Naive thymus-derived CD8-positive, alpha-beta T cell (primary cell): ENCODE data around the gene EPHA1. TPM values are rescaled to one million over a fixed set of nuclear protein-coding genes. Genes with fewer than 3 reads are reported as not detected.

ENCODE experiments used
- ATAC-seq, 2 donors: fragments of 150-1000 bp; cut with Tn5 transposase in 1 of 2; sonication (Bioruptor Pico), chemical (Tn5 transposase) in 1 of 2; 1 replicate in 1 of 2; 2 replicates in 1 of 2; pipeline ENCODE4 v1.10.0; 2021; ENCODE audit warnings: mild to moderate bottlenecking in 2 of 2, moderate library complexity in 2 of 2
- POLR2A ChIA-PET: fragments of 350-600 bp; sonication (Branson Sonifier 250); formaldehyde crosslinking; loops from one replicate; lab custom pipeline; 2021; ENCODE audit warnings: antibody characterized with exemption; lab: Charles Lee
- DNase-seq, 10 donors: peaks; one replicate each; pipeline versions ENCODE4 v3.0.0 to v3.0.0-alpha.2; 2020 to 2022
- H3K27ac Mint-ChIP-seq, 10 donors: one replicate each; pipeline ENCODE4 v1.8.0; 2020 to 2022; ENCODE audit warnings: mild to moderate bottlenecking in 10 of 10, mixed read lengths in 10 of 10, moderate library complexity in 4 of 10, inconsistent platforms in 1 of 10
- H3K27me3 Mint-ChIP-seq, 5 donors: one replicate each; pipeline ENCODE4 v1.8.0; 2021 to 2022; ENCODE audit warnings: mixed read lengths in 5 of 5
- H3K36me3 Mint-ChIP-seq, 3 donors: one replicate each; pipeline ENCODE4 v1.8.0; 2020 to 2022; ENCODE audit warnings: mixed read lengths in 3 of 3, mild to moderate bottlenecking in 2 of 3, inconsistent platforms in 1 of 3
- H3K4me1 Mint-ChIP-seq, 4 donors: one replicate each; pipeline ENCODE4 v1.8.0; 2021 to 2022; ENCODE audit warnings: mixed read lengths in 4 of 4
- H3K4me3 Mint-ChIP-seq, 10 donors: one replicate each; pipeline ENCODE4 v1.8.0; 2020 to 2022; ENCODE audit warnings: mild to moderate bottlenecking in 10 of 10, mixed read lengths in 10 of 10, moderate library complexity in 6 of 10, inconsistent platforms in 1 of 10
- H3K9me3 Mint-ChIP-seq, 9 donors: one replicate each; pipeline ENCODE4 v1.8.0; 2020 to 2022; ENCODE audit warnings: mixed read lengths in 9 of 9, mild to moderate bottlenecking in 3 of 9, inconsistent platforms in 1 of 9, moderate library complexity in 1 of 9
- polyA plus RNA-seq, 3 donors: library from polyadenylated mRNA; unstranded; fragments of 300-500 nt; fragmentation: Illumina TruSeq; gene quantifications; one replicate each; pipeline ENCODE4 v1.2.3, GENCODE V29; 2021
- total RNA-seq, 8 experiments: library from RNA in 2 of 8; stranded (reverse) in 2 of 8; gene quantifications; one replicate each; pipeline ENCODE4 v1.2.3 and lab custom pipeline; 2021 to 2026

The EPHA1 gene
- total and polyA plus RNA-seq, 5 experiments from 2014 or later: 10.1 to 44.9 (median 37.1) TPM

GRCh38 chr7:143362131-143363015 is 46.3 kb downstream of the EPHA1 start, which contains the start of gene FAM131B:
Gene FAM131B (minus strand): TSS chr7:143362713. CDS start chr7:143362603, 110 bp downstream.
- DNase-seq (peak in 6 of 10 donors; percentile 18 to 47 (median 39)), ATAC-seq (peak; percentile 80 to 86)
- Mint-ChIP-seq H3K9me3 (no peaks in the 10 kb centered on the region), H3K27me3 (peaks cover 8 to 33% (median 11%) of the 10 kb centered on the region in 5 donors), H3K4me3 (peak within 1 kb of the TSS; percentile 62 to 93 (median 87)), H3K4me1 (peaks cover 9 to 17% (median 11%) of the 10 kb centered on the region in 4 donors), H3K27ac (peak within 1 kb of the TSS in 8 of 10 donors; percentile 7 to 83 (median 64)), H3K36me3 (no peaks in the 10 kb centered on the region)
- POLR2A ChIA-PET: interaction anchor here (0.7 to 3.1 kb wide), 4 partner anchors 12 to 21 kb away, joined by 3 to 14 read pairs (median 8); no protein-coding TSS in a partner anchor

GRCh38 chr7:143361552-143362130 is 47.0 kb downstream of the EPHA1 start:
- H3K36me3 Mint-ChIP-seq: no peaks in the 10 kb centered on the region
- DNase-seq (no peak), ATAC-seq (peak; percentile 34 to 37)
- no peak overlapping the region for H3K27ac Mint-ChIP-seq
- H3K4me3 Mint-ChIP-seq: peak overlapping the region; percentile 49 to 93 (median 87)
- H3K4me1 Mint-ChIP-seq: peaks cover 9 to 17% (median 11%) of the 10 kb centered on the region in 4 donors
- POLR2A ChIA-PET: interaction anchor here (1.9 to 3.1 kb wide), 2 partner anchors 13 to 18 kb away, joined by 12 to 14 read pairs; no protein-coding TSS in a partner anchor
- H3K27me3 Mint-ChIP-seq: peaks cover 8 to 33% (median 11%) of the 10 kb centered on the region in 5 donors
- no peaks in the 10 kb centered on the region for H3K9me3 Mint-ChIP-seq

- peak overlapping the region in 4 of 10 donors; percentile 0 to 77 (median 32) for H3K27ac Mint-ChIP-seq
- ATAC-seq (no peak), DNase-seq (no peak)
- no peaks in the 10 kb centered on the region for H3K36me3 Mint-ChIP-seq
- peak overlapping the region; percentile 59 to 86 (median 72) for H3K4me3 Mint-ChIP-seq
- POLR2A ChIA-PET: interaction anchor here (1.0 to 3.1 kb wide), 6 partner anchors 8 to 23 kb away, joined by 3 to 14 read pairs (median 6); no protein-coding TSS in a partner anchor
- H3K9me3 Mint-ChIP-seq: no peaks in the 10 kb centered on the region
- peaks cover 8 to 30% (median 11%) of the 10 kb centered on the region in 5 donors for H3K27me3 Mint-ChIP-seq
- peaks cover 9 to 17% (median 11%) of the 10 kb centered on the region in 4 donors for H3K4me1 Mint-ChIP-seq
These were observed 47.7 kb downstream of the EPHA1 start for GRCh38 chr7:143360788-143361551.

- H3K4me1 Mint-ChIP-seq: peaks cover 9 to 17% (median 11%) of the 10 kb centered on the region in 4 donors
- peak overlapping the region in 5 of 10 donors; percentile 59 to 80 (median 72) for H3K4me3 Mint-ChIP-seq
- peak overlapping the region in 1 of 10 donors; percentile 14 for H3K27ac Mint-ChIP-seq
- POLR2A ChIA-PET: interaction anchor here (0.5 to 1.4 kb wide), 5 partner anchors 9 to 22 kb away, joined by 3 to 8 read pairs (median 4); no protein-coding TSS in a partner anchor
- no peak for ATAC-seq
- H3K36me3 Mint-ChIP-seq: no peaks in the 10 kb centered on the region
- DNase-seq: no peak
- no peaks in the 10 kb centered on the region for H3K9me3 Mint-ChIP-seq
- peaks cover 8 to 25% (median 11%) of the 10 kb centered on the region in 5 donors for H3K27me3 Mint-ChIP-seq
These were observed 48.8 kb downstream of the EPHA1 start for GRCh38 chr7:143359771-143360353.

- DNase-seq: no peak
- peak overlapping the region in 1 of 10 donors; percentile 3 for H3K27ac Mint-ChIP-seq
- POLR2A ChIA-PET: no interaction called here
- ATAC-seq: no peak
- peaks cover 9 to 22% (median 11%) of the 10 kb centered on the region in 4 donors for H3K4me1 Mint-ChIP-seq
- no peak overlapping the region for H3K4me3 Mint-ChIP-seq
- H3K36me3 Mint-ChIP-seq: no peaks in the 10 kb centered on the region
- H3K27me3 Mint-ChIP-seq: peaks cover 5 to 13% (median 5%) of the 10 kb centered on the region in 5 donors
- no peaks in the 10 kb centered on the region for H3K9me3 Mint-ChIP-seq
These were observed 50.0 kb downstream of the EPHA1 start for GRCh38 chr7:143358626-143359025.

GRCh38 chr7:143356414-143357050 is 52.1 kb downstream of the EPHA1 start:
- H3K36me3 Mint-ChIP-seq: no peaks in the 10 kb centered on the region
- POLR2A ChIA-PET: interaction anchor here (1.3 kb wide), 1 partner anchor 11 kb away, joined by 4 read pairs; no protein-coding TSS in a partner anchor
- H3K27me3 Mint-ChIP-seq: peaks cover 0 to 6% (median 0%) of the 10 kb centered on the region in 5 donors
- DNase-seq: no peak
- H3K4me1 Mint-ChIP-seq: peaks cover 2 to 19% (median 5%) of the 10 kb centered on the region in 4 donors
- no peaks in the 10 kb centered on the region for H3K9me3 Mint-ChIP-seq
- H3K4me3 Mint-ChIP-seq: no peak overlapping the region
- H3K27ac Mint-ChIP-seq: no peak overlapping the region
- ATAC-seq: no peak

GRCh38 chr7:143355450-143356385 is 52.9 kb downstream of the EPHA1 start:
- no peak overlapping the region for H3K4me3 Mint-ChIP-seq
- H3K9me3 Mint-ChIP-seq: no peaks in the 10 kb centered on the region
- ATAC-seq (no peak), DNase-seq (no peak)
- H3K27ac Mint-ChIP-seq: no peak overlapping the region
- POLR2A ChIA-PET: interaction anchor here (0.9 to 1.3 kb wide), 2 partner anchors 10 to 34 kb away, joined by 3 to 4 read pairs; no protein-coding TSS in a partner anchor
- H3K36me3 Mint-ChIP-seq: no peaks in the 10 kb centered on the region
- peaks cover 0 to 5% (median 0%) of the 10 kb centered on the region in 5 donors for H3K27me3 Mint-ChIP-seq
- H3K4me1 Mint-ChIP-seq: peaks cover 0 to 14% (median 5%) of the 10 kb centered on the region in 4 donors

- peaks cover 0 to 8% (median 2%) of the 10 kb centered on the region in 4 donors for H3K4me1 Mint-ChIP-seq
- POLR2A ChIA-PET: interaction anchor here (0.9 to 1.3 kb wide), 2 partner anchors 10 to 35 kb away, joined by 3 to 4 read pairs; no protein-coding TSS in a partner anchor
- peak overlapping the region in 1 of 10 donors; percentile 6 for H3K4me3 Mint-ChIP-seq
- no peaks in the 10 kb centered on the region for H3K36me3 Mint-ChIP-seq
- ATAC-seq: no peak
- no peak for DNase-seq
- no peaks in the 10 kb centered on the region for H3K27me3 Mint-ChIP-seq
- H3K27ac Mint-ChIP-seq: no peak overlapping the region
- H3K9me3 Mint-ChIP-seq: no peaks in the 10 kb centered on the region
These were observed 53.7 kb downstream of the EPHA1 start for GRCh38 chr7:143354965-143355364.

GRCh38 chr7:143354376-143354775 is 54.3 kb downstream of the EPHA1 start:
- H3K27ac Mint-ChIP-seq: peak overlapping the region in 1 of 10 donors; percentile 8
- H3K4me3 Mint-ChIP-seq: no peak overlapping the region
- POLR2A ChIA-PET: interaction anchor here (0.8 kb wide), 1 partner anchor 58 kb away, joined by 3 read pairs; no protein-coding TSS in a partner anchor
- H3K36me3 Mint-ChIP-seq: no peaks in the 10 kb centered on the region
- peaks cover 0 to 8% (median 3%) of the 10 kb centered on the region in 4 donors for H3K4me1 Mint-ChIP-seq
- H3K9me3 Mint-ChIP-seq: no peaks in the 10 kb centered on the region
- no peaks in the 10 kb centered on the region for H3K27me3 Mint-ChIP-seq
- no peak for ATAC-seq
- DNase-seq: no peak

- Mint-ChIP-seq H3K27me3 (no peaks in the 10 kb centered on the region), H3K4me3 (no peak overlapping the region), H3K4me1 (peaks cover 0 to 8% (median 1%) of the 10 kb centered on the region in 4 donors), H3K27ac (no peak overlapping the region), H3K36me3 (no peaks in the 10 kb centered on the region), H3K9me3 (no peaks in the 10 kb centered on the region)
- DNase-seq (no peak), ATAC-seq (no peak)
- POLR2A ChIA-PET: no interaction called here
These were observed 56.1 kb downstream of the EPHA1 start for GRCh38 chr7:143352531-143353002.
